VCaP (cell line): ENCODE results near the gene HOXC11.

Source experiments
- H3K27ac ChIP-seq: fragments of 450-650 bp; 2 replicates; pipeline ENCODE4 v1.5.1; 2017
- CTCF ChIP-seq: fragments of 450-650 bp; conservative IDR thresholded peaks from 2 replicates; pipeline ENCODE4 v1.5.1; 2017; ENCODE audit warnings: mild to moderate bottlenecking, moderate library complexity

Gene HOXC11

GRCh38 chr12:53966385-53967133, 6.4 kb upstream of the HOXC11 start:
- no peak overlapping the region for H3K27ac ChIP-seq
- TF ChIP-seq CTCF: no peak

- no peak overlapping the region for H3K27ac ChIP-seq
- TF ChIP-seq CTCF: no peak
Measured at GRCh38 chr12:53967421-53967925, 5.5 kb upstream of the HOXC11 start.

GRCh38 chr12:53968214-53969127, 4.5 kb upstream of the HOXC11 start:
- TF ChIP-seq CTCF: no peak
- H3K27ac ChIP-seq: no peak overlapping the region

- TF ChIP-seq CTCF: no peak
- H3K27ac ChIP-seq: no peak overlapping the region
Measured at GRCh38 chr12:53969588-53970259, 3.2 kb upstream of the HOXC11 start.

GRCh38 chr12:53970451-53970850, 2.5 kb upstream of the HOXC11 start:
- no peak overlapping the region for H3K27ac ChIP-seq
- TF ChIP-seq CTCF: no peak

GRCh38 chr12:53971129-53971528, 1.8 kb upstream of the HOXC11 start:
- no peak for TF ChIP-seq CTCF
- no peak overlapping the region for H3K27ac ChIP-seq

GRCh38 chr12:53971686-53972085, 1.2 kb upstream of the HOXC11 start:
- no peak overlapping the region for H3K27ac ChIP-seq
- no peak for TF ChIP-seq CTCF
